Stimulated activated CD8-positive, alpha-beta memory T cell treated with anti-CD3 and anti-CD28 coated beads, Interleukin-2, amount 100 ng/mL, for 1 hour (primary cell): ENCODE results near the gene NYNRIN.

Experiments
- DNase-seq, 2 donors: peaks; one replicate each; pipeline ENCODE4 v3.0.0-alpha.2; 2020; ENCODE audit warnings: low read depth in 2 of 2

Gene NYNRIN

DNA sequence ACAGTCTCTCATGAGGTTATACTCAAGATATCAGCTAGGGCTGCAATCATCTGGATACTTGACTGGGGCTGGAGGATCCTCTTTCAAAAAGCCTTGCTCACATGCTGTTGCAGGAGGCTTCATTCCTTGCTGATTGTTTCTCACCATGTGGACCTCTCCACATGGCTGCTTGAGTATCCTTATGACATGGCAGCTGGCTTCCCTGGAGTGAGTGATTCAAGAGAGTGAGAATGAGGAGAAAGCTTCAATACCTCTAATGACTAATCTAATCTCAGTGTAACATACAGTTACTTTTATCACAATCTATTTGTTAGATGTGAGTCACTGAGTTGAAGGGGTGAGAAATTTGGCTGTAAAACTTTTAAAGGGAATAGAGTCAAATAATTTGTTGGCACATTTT, 58.2 kb downstream of the NYNRIN start:
- DNase-seq = no peak

DNA sequence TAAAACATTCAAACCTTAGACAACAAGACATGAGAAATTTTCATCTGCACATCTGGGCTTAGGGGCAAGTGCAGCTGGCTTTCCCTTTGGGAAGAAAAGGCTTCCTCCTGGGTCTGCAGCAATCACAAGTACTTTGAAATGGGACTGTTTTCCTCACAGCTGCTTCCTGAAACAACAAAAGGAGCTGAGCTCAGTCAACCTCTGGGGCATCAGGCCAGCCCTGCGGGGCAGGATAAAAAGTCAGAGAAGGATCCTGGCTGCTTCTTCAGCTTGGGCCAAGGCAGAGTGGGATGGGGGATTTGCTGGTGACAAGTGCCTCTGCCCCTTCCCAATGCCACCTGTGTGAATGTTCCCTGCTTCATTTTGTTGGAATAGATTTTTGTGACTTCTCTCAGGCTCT, 59.9 kb downstream of the NYNRIN start:
- no peak for DNase-seq

DNA sequence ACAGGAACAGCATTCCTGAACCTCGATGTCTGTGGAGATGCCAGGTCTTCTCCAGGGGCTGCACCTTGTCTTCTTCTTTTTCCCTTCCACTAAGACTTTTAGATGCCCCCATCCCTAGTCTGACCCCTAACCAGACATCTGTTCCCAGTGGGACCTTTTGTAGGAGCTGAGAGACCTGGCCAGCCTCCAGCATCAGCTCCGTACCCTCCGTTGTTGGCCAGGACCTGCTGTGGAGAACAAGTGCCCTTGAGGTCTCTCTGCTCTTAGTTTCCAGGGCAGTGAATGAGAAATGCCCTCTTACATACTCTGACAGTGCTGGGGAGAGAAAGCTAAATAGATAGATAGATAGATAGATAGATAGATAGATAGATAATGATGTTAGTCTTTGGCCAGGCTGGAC, 60.5 kb downstream of the NYNRIN start:
- no peak for DNase-seq

DNA sequence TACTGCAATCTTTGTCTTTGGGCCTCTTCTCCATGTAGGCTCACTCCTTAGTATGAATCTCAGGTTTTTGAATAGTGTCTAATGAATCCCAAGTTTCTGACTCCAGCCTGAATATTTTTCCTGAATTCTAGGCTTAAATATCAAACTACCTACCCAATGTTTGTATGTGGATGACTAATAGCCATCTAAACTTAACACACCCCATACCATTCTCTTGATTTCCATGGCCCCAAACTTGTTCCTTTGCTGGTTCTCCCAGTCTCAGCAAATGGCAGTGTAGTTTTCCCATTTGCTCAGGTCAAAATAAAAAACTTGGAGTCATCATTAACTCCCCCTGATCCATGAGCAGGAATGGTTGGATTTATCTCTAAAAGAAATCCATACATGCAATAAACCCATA, 62.5 kb downstream of the NYNRIN start:
- no peak for DNase-seq

DNA sequence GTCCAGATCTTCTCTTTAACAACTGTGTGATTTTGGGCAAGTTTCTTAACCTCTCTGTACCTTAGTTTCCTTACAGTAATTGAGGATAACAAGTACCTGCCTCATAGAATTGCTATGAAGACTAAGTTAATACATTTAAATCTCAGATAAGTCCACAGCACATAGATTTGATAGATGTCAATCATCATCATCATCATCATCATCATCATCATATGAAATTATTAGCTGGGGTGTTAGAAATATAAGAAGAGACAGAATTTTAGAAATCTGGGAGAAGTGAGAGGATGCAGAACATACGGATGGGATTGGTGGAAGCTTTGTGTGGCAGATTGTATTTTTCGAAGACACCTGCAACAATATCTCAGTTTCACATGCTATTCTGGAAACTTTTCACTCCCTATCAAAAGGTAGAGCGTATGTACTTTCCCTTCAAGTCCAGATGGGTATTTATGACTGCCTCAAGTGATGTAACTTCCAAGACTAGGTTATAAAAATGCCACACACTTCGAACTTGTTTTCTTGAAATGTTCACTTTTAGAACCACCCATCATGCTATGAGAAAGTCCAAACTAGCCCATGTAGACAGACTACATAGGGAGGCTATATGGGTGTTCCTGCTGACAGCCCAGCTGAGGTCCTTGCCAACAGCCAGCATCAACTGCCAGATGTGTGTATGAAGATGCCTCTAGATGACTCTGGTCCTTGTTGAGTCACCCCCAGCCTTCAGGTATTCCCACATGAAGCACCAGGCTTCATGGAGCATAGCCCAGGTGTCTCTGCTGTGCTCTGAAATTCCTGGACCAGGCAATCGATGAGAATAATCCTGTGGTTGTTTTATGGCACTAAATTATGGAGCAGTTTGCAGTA, 64.4 kb downstream of the NYNRIN start:
- DNase-seq = no peak

DNA sequence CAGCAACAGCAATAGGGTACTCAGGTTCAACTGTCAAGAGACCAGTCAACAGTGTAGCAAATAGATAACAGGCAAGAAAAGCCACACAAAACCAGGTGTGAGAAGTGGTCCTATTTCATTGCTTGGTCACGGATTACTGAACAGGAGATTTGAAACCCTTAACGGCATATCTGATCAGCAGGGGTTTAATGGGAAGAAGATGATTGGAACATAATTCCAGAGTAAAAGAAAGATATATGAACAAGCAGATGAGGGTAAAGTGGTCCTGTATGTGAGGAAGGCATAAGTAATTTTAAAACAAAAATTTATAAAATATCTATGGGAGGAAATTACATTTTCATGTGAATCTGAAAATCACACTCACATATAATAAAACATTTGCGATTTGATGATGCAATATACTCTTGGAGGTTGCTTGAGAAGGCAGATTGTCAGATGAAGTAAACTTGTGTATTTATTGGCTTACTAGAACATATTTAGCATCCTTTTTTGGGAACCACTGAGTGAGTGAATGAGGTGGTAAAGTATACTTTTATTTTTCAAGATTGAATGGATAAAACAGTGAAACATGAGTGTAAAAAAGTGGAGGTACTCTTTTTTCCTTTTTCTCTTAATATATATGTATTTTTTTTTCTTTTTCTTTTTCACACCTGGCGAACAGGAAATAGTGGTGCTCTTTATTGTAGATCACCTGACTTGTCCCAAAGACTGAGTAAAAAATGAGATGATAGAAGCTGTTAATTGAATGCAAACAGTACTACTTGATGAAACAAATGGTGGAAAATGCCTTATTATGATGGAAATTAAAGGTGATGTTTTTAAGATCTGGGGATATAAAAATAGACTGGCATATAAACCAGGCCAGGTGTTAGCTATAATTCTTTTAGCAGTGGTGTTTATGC, 65.3 kb downstream of the NYNRIN start:
- no peak for DNase-seq

DNA sequence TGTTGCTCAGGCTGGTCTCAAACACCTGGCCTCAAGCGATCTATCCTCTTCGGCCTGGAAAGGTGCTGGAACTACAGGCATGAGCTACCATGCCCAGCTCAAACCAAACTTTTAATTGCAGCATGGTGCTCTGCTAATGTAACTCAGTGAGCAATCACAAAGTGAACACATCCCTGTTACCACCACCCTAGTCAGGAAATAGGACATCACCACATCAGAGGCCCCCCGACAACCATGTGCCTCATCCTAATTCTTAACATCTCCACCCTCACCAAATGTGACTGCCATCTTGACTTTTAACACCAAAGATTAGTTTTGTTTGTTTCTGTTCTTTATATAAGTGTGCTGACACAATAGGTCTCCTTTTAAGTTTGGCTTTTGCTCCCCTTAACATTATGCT, 66.6 kb downstream of the NYNRIN start:
- no peak for DNase-seq

DNA sequence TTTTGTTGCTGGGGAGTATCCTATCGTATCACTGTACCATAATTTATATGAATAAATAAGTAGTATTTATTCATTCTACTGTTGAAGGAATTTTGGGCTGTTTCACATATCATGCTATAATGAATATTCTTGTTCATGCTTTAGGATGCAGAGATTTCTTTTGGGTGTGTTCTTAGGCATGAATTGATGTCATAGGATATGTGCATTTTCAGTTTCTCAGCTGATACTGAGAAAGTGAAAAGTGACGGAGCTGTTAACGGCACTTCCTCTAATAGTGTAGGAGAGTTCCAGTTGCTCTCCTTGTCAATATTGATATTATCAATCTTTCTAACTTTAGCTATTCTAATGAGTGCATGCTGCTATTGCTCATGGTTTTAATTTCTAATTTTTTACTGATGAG, 67.0 kb downstream of the NYNRIN start:
- no peak for DNase-seq
